Astrocyte of the spinal cord (primary cell): Measurements from ENCODE around the gene ENO3.

Experiments used
- DNase-seq: peaks from one replicate; pipeline ENCODE4 v3.0.0; 2011; ENCODE audit warnings: low read depth, low spot score
- H3K4me3 ChIP-seq: 2 replicates; pipeline ENCODE4 v1.5.1; 2011; ENCODE audit warnings: low read depth, mild to moderate bottlenecking, low read length, moderate library complexity
- CTCF ChIP-seq: IDR thresholded peaks from 2 replicates; pipeline ENCODE4 v1.5.1; 2012; ENCODE audit warnings: low read depth, mild to moderate bottlenecking, low read length, inconsistent platforms
- in situ Hi-C: cut with HindIII; loops from 2 replicates; pipeline ENCODE4 v1.10.0; 2017; ENCODE audit warnings: low sequenced_read_pairs

Gene ENO3

GRCh38 chr17:4928881-4929280 is 22.0 kb upstream of the ENO3 start:
- no peak for DNase-seq
- in situ Hi-C loops, result no loop called here

GRCh38 chr17:4931963-4932362 is 19.0 kb upstream of the ENO3 start, which contains the start of gene GP1BA:
Gene GP1BA (plus strand): TSS chr17:4932277. CDS start chr17:4932605, 328 bp downstream.
- DNase-seq, result no peak
- no peak for TF ChIP-seq CTCF
- in situ Hi-C loops, result no loop called here

More at GRCh38 chr17:4928881-4929280, 22.0 kb upstream of the ENO3 start:
- TF ChIP-seq CTCF, result no peak
- H3K4me3 ChIP-seq, result no peak overlapping the region

GRCh38 chr17:4932756-4933155 is 18.2 kb upstream of the ENO3 start:
- no peak for DNase-seq
- in situ Hi-C loops, result no loop called here
- no peak overlapping the region for H3K4me3 ChIP-seq
- TF ChIP-seq CTCF, result no peak

More at GRCh38 chr17:4931963-4932362, 19.0 kb upstream of the ENO3 start, which contains the start of gene GP1BA:
- no peak within 1 kb of the TSS for H3K4me3 ChIP-seq

- H3K4me3 ChIP-seq, result no peak overlapping the region
- in situ Hi-C loops, result no loop called here
- DNase-seq, result no peak
- no peak for TF ChIP-seq CTCF
Measured at GRCh38 chr17:4933646-4934045, 17.3 kb upstream of the ENO3 start.

GRCh38 chr17:4934173-4934979 is 16.5 kb upstream of the ENO3 start:
- peak; percentile 55 for DNase-seq
- no peak overlapping the region for H3K4me3 ChIP-seq
- TF ChIP-seq CTCF, result peak; percentile 56
- in situ Hi-C loops, result no loop called here

GRCh38 chr17:4935650-4936049 is 15.3 kb upstream of the ENO3 start:
- H3K4me3 ChIP-seq, result no peak overlapping the region
- no peak for TF ChIP-seq CTCF
- no peak for DNase-seq
- in situ Hi-C loops, result no loop called here
